Measurements from ENCODE around the gene INTS11.

GRCh38 chr1:1274299-1274930 is 50.0 kb downstream of the INTS11 start:
- no peak for TF ChIP-seq CTCF (conservative IDR thresholded peaks at IDR 0.05)
- TF ChIP-seq ZFX (IDR thresholded peaks at IDR 0.05) = no peak
